ENCODE measurements around the gene HEXD.

DNA sequence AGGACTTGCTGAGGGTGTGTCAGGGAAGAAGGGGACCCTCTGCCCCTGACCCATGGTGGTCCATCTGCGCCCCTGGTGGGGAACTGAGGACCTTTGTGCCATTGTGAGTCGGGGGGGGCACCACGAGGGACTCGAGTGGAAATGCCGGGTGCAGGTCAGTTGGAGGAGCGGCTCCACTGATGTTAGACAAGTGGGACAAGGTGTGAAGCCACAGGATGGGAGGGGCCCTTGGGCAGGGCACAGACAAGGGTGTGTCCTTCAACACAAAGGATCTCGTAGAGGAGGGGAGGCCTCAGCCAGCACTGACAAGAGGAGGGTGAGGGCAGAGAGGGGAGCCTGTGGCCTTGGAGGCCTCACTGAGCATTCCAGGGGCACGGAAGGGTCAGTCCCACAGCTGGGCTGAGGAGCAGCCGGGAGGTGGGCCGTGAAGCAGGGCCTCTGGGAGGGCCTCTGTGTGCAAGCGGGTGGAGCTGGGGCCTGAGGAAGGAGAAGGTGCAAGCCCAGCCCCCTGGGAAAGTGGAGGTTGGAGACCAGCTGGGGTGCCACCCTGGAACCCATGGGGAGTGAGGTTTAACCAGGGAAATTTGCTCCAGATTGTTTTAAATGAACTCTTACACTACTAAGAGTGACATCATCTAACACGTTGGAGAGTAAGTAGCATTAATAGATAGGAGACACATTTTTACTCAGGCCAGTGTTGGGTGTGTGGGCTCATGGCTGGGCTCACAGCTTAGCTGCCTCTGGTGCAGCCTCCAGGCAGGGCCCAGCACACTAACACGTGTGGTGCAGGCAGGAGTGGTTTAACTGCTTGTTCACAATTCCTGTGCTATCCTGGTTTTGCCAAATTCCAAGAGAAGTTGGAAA, 68.3 kb downstream of the HEXD start:
- TF ChIP-seq POLR2AphosphoS5 (IDR thresholded peaks at IDR 0.05; ENCODE audit: low read depth, low read length) (no peak), SIN3A (IDR thresholded peaks at IDR 0.05; ENCODE audit: borderline replicate concordance, insufficient read depth, low read length) (no peak), TAF1 (IDR thresholded peaks at IDR 0.05; ENCODE audit: borderline replicate concordance, insufficient read depth, low read length) (no peak)
